SU-DHL-6 (cell line): Measurements from ENCODE around the gene GRK6.

ENCODE experiments used
- H2AFZ ChIP-seq: fragments of 200-600 bp; sonication (generic); 2 replicates; pipeline ENCODE4 v1.6.1; 2014; ENCODE audit warnings: low read depth, mild to moderate bottlenecking, moderate library complexity, mixed read lengths, antibody characterized with exemption, low read length; ENCODE audit not compliant: severe bottlenecking
- H3F3A ChIP-seq: fragments of 200-600 bp; shearing (Covaris generic); 2 replicates; pipeline ENCODE4 v1.6.0; 2016; ENCODE audit warnings: antibody characterized with exemption, mild to moderate bottlenecking; ENCODE audit not compliant: insufficient read depth
- H3K27ac ChIP-seq: fragments of 200-600 bp; sonication (generic); 2 replicates; pipeline ENCODE4 v1.5.1; 2016; ENCODE audit warnings: low read depth, mild to moderate bottlenecking, low read length, moderate library complexity, mixed read lengths
- H3K27me3 ChIP-seq: fragments of 200-600 bp; sonication (generic), shearing (Covaris generic); 2 replicates; pipeline ENCODE4 v1.6.0; 2014; ENCODE audit warnings: mild to moderate bottlenecking, low read length
- H3K36me3 ChIP-seq: fragments of 200-600 bp; sonication (generic); 2 replicates; pipeline ENCODE4 v1.6.1; 2014; ENCODE audit warnings: mild to moderate bottlenecking, low read length, mixed read lengths
- H3K4me2 ChIP-seq: fragments of 300-600, 200-600 bp; shearing (Covaris generic), sonication (generic); 2 replicates; pipeline ENCODE4 v1.6.0; 2014; ENCODE audit warnings: low read length, low read depth, mild to moderate bottlenecking; ENCODE audit not compliant: poor library complexity, severe bottlenecking
- H3K4me3 ChIP-seq: fragments of 200-600 bp; sonication (generic); 2 replicates; pipeline ENCODE4 v1.5.1; 2014; ENCODE audit warnings: antibody characterized with exemption, low read length, mild to moderate bottlenecking, mixed read lengths; ENCODE audit not compliant: insufficient read depth, poor library complexity, severe bottlenecking
- H3K79me2 ChIP-seq: fragments of 200-600 bp; sonication (generic); 2 replicates; pipeline ENCODE4 v1.6.1; 2014; ENCODE audit warnings: mild to moderate bottlenecking, low read length, moderate library complexity; ENCODE audit not compliant: insufficient read depth
- H3K9ac ChIP-seq: fragments of 200-600 bp; sonication (generic); 2 replicates; pipeline ENCODE4 v1.7.0; 2014; ENCODE audit warnings: mild to moderate bottlenecking, low read length
- H3K9me2 ChIP-seq: fragments of 200-600 bp; sonication (generic); replicated peaks from 2 replicates; pipeline ENCODE4 v1.6.1; 2014; ENCODE audit warnings: low read length; ENCODE audit not compliant: insufficient read depth
- H3K9me3 ChIP-seq: fragments of 200-600 bp; sonication (generic); 2 replicates; pipeline ENCODE4 v1.6.1; 2014; ENCODE audit warnings: low read length, mixed read lengths; ENCODE audit not compliant: insufficient read depth
- H4K20me1 ChIP-seq: fragments of 200-600 bp; sonication (generic); 2 replicates; pipeline ENCODE4 v1.6.1; 2014; ENCODE audit warnings: low read depth, mild to moderate bottlenecking, antibody characterized with exemption, low read length, moderate library complexity, mixed read lengths
- CTCF ChIP-seq: fragments of 200-600 bp; sonication (generic); IDR thresholded peaks from one replicate; pipeline ENCODE4 v1.5.1; 2017; ENCODE audit warnings: antibody characterized with exemption, mild to moderate bottlenecking, low read length, moderate library complexity; ENCODE audit not compliant: insufficient read depth, poor library complexity, severe bottlenecking
- EZH2phosphoT487 ChIP-seq: fragments of 200-600 bp; sonication (generic), shearing (Covaris generic); conservative IDR thresholded peaks from 2 replicates; pipeline ENCODE4 v1.6.1; 2018; ENCODE audit warnings: mild to moderate bottlenecking, antibody characterized with exemption, low read length, moderate library complexity, mixed read lengths

The GRK6 gene

GRCh38 chr5:177388521-177389052 lies 37.9 kb upstream of the GRK6 start:
- Histone ChIP-seq H3K27ac (no peak overlapping the region), H3K27me3 (no peaks in the 10 kb centered on the region), H3K36me3 (no peaks in the 10 kb centered on the region), H3F3A (0 out of 2 replicates have a peak, but pooled peaks cover 3% of the 10 kb centered on the region), H3K4me2 (no peak overlapping the region), H2AFZ (no peak overlapping the region), H3K9me3 (no peaks in the 10 kb centered on the region), H4K20me1 (no peaks in the 10 kb centered on the region), H3K79me2 (no peaks in the 10 kb centered on the region), H3K4me3 (no peak overlapping the region), H3K9ac (no peak overlapping the region), H3K9me2 (no peaks in the 10 kb centered on the region)
- TF ChIP-seq EZH2phosphoT487 (no peak), CTCF (no peak)

DNA sequence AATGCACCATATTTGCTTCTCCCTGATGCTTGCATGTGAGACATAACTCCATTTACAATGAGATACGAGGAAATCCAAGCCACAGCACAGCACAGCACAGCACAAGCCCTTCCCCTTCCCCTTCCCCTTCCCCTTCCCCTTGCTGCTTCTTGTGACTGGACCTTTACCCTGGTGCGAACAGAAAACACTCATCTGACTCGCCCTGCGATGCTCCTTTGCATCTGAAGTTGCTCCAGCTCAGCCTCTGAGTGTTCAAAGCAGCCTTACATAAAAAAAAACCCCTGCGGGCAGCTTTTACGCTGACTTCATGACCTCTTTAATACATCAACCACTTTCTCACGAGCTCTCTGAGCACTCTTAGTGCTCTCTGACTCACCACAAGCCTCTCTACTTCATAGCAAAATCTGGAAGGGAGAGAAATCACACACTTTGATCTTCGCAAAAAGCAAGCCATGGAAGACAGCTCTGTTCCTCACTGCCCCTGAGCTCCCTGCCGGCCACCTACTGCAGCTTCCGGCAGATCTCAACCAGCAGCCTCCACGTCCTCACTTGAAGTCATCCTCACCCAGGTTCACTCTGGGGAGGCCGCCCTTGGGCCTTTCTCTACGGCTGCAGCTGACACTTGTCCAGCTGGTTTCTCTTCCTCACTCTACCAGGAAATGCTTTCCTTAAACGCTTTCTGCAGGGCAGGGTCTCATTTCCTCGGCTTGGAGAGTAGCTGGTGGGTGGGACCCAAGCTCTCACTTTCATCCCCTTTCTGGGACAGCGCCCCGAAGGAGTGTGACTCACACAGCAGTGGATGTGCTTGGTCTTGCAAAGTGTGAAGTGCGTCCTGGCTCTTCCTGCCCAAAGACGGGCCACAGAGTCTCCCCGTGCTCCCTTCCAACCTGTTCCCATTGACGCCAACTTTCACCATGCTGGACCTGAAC lies 37.0 kb upstream of the GRK6 start:
- no peak overlapping the region for H3K9ac ChIP-seq
- no peaks in the 10 kb centered on the region for H3K79me2 ChIP-seq
- no peaks in the 10 kb centered on the region for H3K27me3 ChIP-seq
- no peak overlapping the region for H2AFZ ChIP-seq
- 0 out of 2 replicates have a peak, but pooled peaks cover 3% of the 10 kb centered on the region for H3F3A ChIP-seq
- H4K20me1 ChIP-seq, result no peaks in the 10 kb centered on the region
- no peaks in the 10 kb centered on the region for H3K36me3 ChIP-seq
- H3K9me3 ChIP-seq, result no peaks in the 10 kb centered on the region
- no peak for TF ChIP-seq EZH2phosphoT487
- TF ChIP-seq CTCF, result no peak
- no peak overlapping the region for H3K4me3 ChIP-seq
- no peak overlapping the region for H3K4me2 ChIP-seq
- H3K9me2 ChIP-seq, result no peaks in the 10 kb centered on the region
- H3K27ac ChIP-seq, result no peak overlapping the region

GRCh38 chr5:177390363-177391300 lies 35.8 kb upstream of the GRK6 start:
- Histone ChIP-seq H3K9me2 (no peaks in the 10 kb centered on the region), H3K36me3 (no peaks in the 10 kb centered on the region), H4K20me1 (no peaks in the 10 kb centered on the region), H2AFZ (no peak overlapping the region), H3K27me3 (no peaks in the 10 kb centered on the region), H3K9ac (no peak overlapping the region), H3K27ac (no peak overlapping the region), H3K79me2 (no peaks in the 10 kb centered on the region), H3K4me2 (no peak overlapping the region), H3K4me3 (no peak overlapping the region), H3K9me3 (no peaks in the 10 kb centered on the region), H3F3A (0 out of 2 replicates have a peak, but pooled peaks cover 3% of the 10 kb centered on the region)
- TF ChIP-seq EZH2phosphoT487 (no peak), CTCF (peak; percentile 79)
